GM19193 (cell line): Measurements from ENCODE around the gene ERC2.

Source experiments
- POLR2A ChIP-seq: IDR thresholded peaks from 4 replicates; pipeline ENCODE4 v1.6.1; 2011; ENCODE audit not compliant: insufficient read depth, insufficient read length; ENCODE audit errors: extremely low read depth

ERC2 gene

GRCh38 chr3:55565521-55565920, 902.7 kb downstream of the ERC2 start:
- no peak for TF ChIP-seq POLR2A

DNA sequence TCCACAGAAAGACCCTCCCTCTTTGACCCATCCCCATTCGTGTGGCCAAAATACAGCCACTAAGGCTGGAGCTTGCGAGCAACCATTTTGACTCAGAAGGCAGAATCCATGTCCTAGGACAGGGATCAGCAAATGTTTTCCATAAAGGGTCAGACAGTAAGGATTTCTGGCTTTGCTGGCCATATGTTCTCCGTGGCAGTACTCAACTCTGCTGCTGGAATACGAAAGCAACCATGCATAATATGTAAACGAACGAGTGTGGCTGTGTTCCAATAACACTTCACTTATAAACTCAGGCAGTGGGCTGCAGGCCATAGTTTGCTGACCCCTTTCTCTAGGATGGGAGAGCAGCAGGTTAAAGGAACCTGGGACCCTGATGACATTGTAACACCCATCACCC, 903.5 kb downstream of the ERC2 start:
- TF ChIP-seq POLR2A, result no peak

DNA sequence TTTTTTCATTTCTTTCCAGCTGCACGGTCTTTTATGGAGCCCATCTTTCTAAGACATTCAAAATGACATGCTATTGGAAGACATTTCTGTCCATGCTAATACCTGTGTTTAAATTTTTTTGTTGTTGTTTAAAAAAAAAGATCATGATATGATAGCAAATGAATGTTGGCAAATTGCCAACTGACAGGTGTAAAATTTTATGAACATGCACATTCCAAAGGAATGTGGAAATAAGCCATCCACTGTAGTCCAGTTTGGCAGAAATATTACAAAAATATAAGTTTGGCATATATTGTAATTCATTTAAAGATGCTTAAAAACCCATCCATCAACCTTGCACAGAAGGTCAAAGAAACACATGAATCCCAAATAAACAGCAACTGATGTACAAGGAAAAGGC, 905.6 kb downstream of the ERC2 start:
- TF ChIP-seq POLR2A, result no peak

DNA sequence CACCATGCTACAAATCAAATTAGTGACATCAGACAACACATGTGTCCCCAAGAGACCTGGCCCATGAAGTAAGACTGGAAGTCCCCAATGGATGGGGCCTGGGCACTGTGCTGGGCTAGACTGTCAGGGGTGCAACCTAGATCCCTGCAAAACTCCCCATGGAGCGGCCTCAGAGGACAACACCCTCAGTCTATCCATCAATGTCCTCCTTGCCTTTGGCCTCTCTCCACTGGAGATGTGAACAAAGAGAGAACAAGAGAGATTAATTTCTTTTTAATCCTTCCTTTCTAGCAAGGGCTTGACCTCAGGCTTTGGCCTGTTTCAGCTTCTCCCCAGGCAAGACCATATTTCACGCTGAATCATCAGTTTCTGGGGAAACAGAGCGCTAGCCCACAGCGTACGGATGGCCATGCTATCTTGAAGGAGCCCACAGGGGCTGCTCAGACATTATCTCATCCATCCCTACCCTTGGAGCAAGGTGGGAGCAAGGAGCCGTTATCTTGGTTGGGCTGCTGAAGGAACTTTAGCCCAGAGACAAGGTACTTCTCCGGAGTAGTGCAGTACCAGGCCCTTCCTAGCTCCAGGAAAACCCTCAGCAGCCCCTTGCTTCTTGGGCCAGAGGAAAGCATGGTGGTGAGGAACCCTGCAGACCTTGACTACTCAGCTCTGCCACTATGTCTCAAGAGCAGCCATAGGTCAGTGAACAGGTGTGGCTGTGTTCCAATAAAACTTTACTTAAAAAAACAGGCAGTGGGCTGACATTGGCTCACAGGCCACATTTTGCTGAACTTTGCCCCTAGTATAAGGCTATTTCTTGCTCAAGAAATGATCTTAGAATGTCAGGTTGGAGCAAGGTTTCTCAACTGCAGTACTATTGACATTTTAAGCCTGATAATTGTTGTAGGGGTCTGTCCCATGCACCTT, 908.5 kb downstream of the ERC2 start:
- TF ChIP-seq POLR2A, result no peak

GRCh38 chr3:55558316-55558715, 910.0 kb downstream of the ERC2 start:
- TF ChIP-seq POLR2A, result no peak

DNA sequence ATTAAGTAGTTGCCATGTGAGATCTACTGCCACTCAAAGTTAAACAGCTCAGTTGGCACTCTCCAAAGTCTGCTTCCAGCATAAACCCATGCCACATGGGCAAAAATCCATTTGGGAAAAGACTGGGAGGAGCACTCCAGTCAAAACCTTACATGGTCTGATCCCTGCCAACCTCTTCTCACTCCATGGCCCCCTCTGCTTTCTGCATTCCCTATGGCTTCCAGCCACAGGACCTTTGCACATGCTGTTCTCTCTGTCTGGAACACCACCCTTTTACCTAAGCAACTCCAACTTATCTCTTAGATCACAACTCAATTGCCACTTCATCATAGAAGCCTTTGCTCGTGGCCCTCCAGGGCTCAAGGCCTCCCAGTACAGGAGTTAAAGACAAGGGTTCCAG, 910.7 kb downstream of the ERC2 start:
- no peak for TF ChIP-seq POLR2A

DNA sequence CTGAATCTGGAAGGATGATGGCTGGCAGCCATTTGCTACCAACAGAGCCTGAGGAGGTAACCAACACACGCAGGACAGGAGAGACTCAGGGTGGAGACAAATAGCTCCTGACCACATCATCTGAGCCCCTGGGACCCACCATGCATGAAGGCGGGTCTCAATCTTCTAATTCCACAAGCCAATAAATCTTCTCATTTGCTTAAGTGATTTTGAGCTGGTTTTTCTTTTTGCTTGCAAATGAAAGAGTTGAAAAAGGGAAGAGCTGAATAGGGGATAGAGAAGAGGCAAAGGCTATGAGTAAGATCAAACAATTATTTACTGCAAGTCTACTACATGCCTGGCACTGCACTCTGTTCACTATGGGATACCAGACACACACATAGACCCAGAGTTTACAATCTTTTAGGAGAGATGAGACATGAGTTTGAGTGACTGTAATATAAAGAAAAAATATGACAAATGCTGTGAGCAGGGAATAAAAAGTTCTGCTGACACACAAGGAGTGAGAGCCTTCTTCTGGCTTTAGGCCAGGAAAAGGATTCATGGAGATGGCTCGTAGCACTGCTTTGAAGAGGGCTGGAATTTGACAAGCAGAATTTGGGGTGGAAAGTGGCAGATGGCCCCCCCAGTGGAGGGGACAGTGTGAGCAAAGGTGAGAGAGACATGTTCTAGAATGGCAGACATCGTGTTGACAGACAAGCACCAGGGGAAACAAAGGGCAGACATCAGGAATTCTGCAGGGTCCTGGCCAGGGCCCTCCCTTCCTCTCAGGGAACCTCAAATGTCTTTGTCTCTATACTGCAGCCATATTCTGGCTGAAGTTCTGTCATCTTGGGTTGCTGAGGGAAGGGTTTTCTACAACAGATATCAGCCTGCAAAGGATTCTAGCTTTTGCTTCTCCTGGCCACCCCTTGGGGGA, 911.4 kb downstream of the ERC2 start:
- no peak for TF ChIP-seq POLR2A

GRCh38 chr3:55555873-55556618, 912.2 kb downstream of the ERC2 start:
- TF ChIP-seq POLR2A, result no peak

GRCh38 chr3:55554634-55555425, 913.4 kb downstream of the ERC2 start:
- TF ChIP-seq POLR2A, result no peak

GRCh38 chr3:55551644-55552043, 916.6 kb downstream of the ERC2 start:
- TF ChIP-seq POLR2A, result no peak

DNA sequence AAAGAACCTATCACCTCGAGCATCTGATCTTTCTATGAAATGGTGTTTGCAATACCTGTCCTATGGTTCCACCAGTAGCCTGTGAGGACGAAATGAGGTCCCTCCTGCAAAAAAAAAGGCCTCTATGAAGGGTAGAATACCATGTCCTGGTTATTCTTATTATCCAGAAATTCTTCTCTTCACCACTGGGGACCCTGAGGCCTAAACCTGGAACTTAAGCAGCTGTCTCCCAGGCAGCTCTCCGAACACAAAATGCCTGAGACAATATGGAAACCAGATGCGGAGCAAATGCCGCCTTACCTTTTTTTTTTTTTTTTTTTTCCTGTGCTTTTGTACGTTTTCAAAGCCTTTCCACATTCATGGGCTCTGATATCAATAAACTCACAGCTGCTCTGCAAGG, 919.1 kb downstream of the ERC2 start:
- TF ChIP-seq POLR2A, result no peak

- TF ChIP-seq POLR2A, result no peak
Measured at GRCh38 chr3:55546866-55547669, 921.2 kb downstream of the ERC2 start.

DNA sequence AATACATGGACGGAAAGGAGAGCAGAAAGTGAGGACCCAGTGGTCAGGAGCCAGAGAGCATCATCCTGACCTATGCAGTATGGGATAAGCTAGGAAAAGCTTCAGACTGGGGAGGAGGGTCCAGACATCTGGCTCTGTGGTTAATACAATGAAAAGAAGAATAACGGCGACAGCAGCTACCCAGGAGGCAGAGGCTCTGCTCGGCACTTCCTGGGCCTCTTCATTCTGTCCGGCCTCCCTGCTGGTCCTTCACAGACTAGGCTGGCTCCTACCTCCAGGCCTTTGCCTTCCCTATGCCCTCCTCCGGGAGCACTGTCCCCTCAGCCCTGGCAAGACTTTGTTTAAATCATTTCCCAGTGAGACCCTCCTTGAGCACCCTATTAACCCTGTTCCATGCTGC, 922.3 kb downstream of the ERC2 start:
- no peak for TF ChIP-seq POLR2A
